ENCODE data around the gene ANKRD11.

The ANKRD11 gene

GRCh38 chr16:89489898-89490438, 393 bp downstream of the ANKRD11 start:
- H3K27ac ChIP-seq (ENCODE audit: low read length): no peak overlapping the region; the same call in 1 of the 2 replicates
- H3K9me2 ChIP-seq (replicated peaks; ENCODE audit: insufficient read depth, low read length): no peaks in the 10 kb centered on the region
- H2AFZ ChIP-seq (ENCODE audit: low read length): no peak overlapping the region
- H3K36me3 ChIP-seq (replicated peaks; ENCODE audit: insufficient read depth, low read length): no peaks in the 10 kb centered on the region
- no peak overlapping the region; the same call in 1 of the 2 replicates for H3K9ac ChIP-seq (ENCODE audit: low read length)
- H3K4me2 ChIP-seq (ENCODE audit: low read depth, low read length): no peak overlapping the region
- peaks cover 27% of the 10 kb centered on the region for H4K20me1 ChIP-seq (ENCODE audit: insufficient read depth, low read length)
- no peaks in the 10 kb centered on the region for H3K9me3 ChIP-seq (replicated peaks; ENCODE audit: insufficient read depth, low read length)
- H3F3A ChIP-seq (ENCODE audit: insufficient read depth, low read length): peaks cover 8% of the 10 kb centered on the region
- TF ChIP-seq EZH2phosphoT487 (IDR thresholded peaks at IDR 0.05; ENCODE audit: low read length) (no peak), EZH2 (optimal IDR thresholded peaks at IDR 0.05; ENCODE audit: low read depth, low read length) (no peak), CTCF (IDR thresholded peaks at IDR 0.05; ENCODE audit: low read length) (no peak)
- H3K79me2 ChIP-seq (ENCODE audit: low read length): peaks cover 57% of the 10 kb centered on the region
- H3K27me3 ChIP-seq (replicated peaks; ENCODE audit: insufficient read depth, low read length): no peaks in the 10 kb centered on the region
- DNase-seq: no peak
- no peak overlapping the region for H3K4me3 ChIP-seq (ENCODE audit: low read length)
- peaks cover 17% of the 10 kb centered on the region for H3K4me1 ChIP-seq (ENCODE audit: low read length)

GRCh38 chr16:89489040-89489897, 1.1 kb downstream of the ANKRD11 start:
- Histone ChIP-seq H3K9me2 (replicated peaks; ENCODE audit: insufficient read depth, low read length) (no peaks in the 10 kb centered on the region), H2AFZ (ENCODE audit: low read length) (no peak overlapping the region), H4K20me1 (ENCODE audit: insufficient read depth, low read length) (peaks cover 32% of the 10 kb centered on the region), H3K27me3 (replicated peaks; ENCODE audit: insufficient read depth, low read length) (no peaks in the 10 kb centered on the region), H3K79me2 (ENCODE audit: low read length) (peaks cover 64% of the 10 kb centered on the region), H3K9me3 (replicated peaks; ENCODE audit: insufficient read depth, low read length) (no peaks in the 10 kb centered on the region), H3F3A (ENCODE audit: insufficient read depth, low read length) (peaks cover 14% of the 10 kb centered on the region), H3K4me3 (ENCODE audit: low read length) (peak overlapping the region; percentile 69), H3K27ac (ENCODE audit: low read length) (peak overlapping the region; percentile 87), H3K9ac (ENCODE audit: low read length) (peak overlapping the region; percentile 89), H3K36me3 (replicated peaks; ENCODE audit: insufficient read depth, low read length) (no peaks in the 10 kb centered on the region), H3K4me1 (ENCODE audit: low read length) (peaks cover 24% of the 10 kb centered on the region), H3K4me2 (ENCODE audit: low read depth, low read length) (peak overlapping the region; percentile 84)
- DNase-seq: peak; percentile 81
- TF ChIP-seq CTCF (IDR thresholded peaks at IDR 0.05; ENCODE audit: low read length) (no peak), EZH2phosphoT487 (IDR thresholded peaks at IDR 0.05; ENCODE audit: low read length) (no peak), EZH2 (optimal IDR thresholded peaks at IDR 0.05; ENCODE audit: low read depth, low read length) (no peak)

- Histone ChIP-seq H3F3A (ENCODE audit: insufficient read depth, low read length) (peaks cover 16% of the 10 kb centered on the region), H3K4me1 (ENCODE audit: low read length) (peaks cover 41% of the 10 kb centered on the region), H3K4me3 (ENCODE audit: low read length) (no peak overlapping the region), H4K20me1 (ENCODE audit: insufficient read depth, low read length) (peaks cover 64% of the 10 kb centered on the region), H3K9me2 (replicated peaks; ENCODE audit: insufficient read depth, low read length) (no peaks in the 10 kb centered on the region), H3K27me3 (replicated peaks; ENCODE audit: insufficient read depth, low read length) (no peaks in the 10 kb centered on the region), H3K4me2 (ENCODE audit: low read depth, low read length) (0 out of 2 replicates have a peak overlapping the region, but pooled peaks have one; percentile 32), H3K79me2 (ENCODE audit: low read length) (peaks cover 86% of the 10 kb centered on the region), H3K27ac (ENCODE audit: low read length) (peak overlapping the region; percentile 24; the same call in 1 of the 2 replicates), H3K36me3 (replicated peaks; ENCODE audit: insufficient read depth, low read length) (no peaks in the 10 kb centered on the region), H2AFZ (ENCODE audit: low read length) (no peak overlapping the region), H3K9me3 (replicated peaks; ENCODE audit: insufficient read depth, low read length) (no peaks in the 10 kb centered on the region), H3K9ac (ENCODE audit: low read length) (no peak overlapping the region)
- no peak for DNase-seq
- no peak for TF ChIP-seq CTCF (IDR thresholded peaks at IDR 0.05; ENCODE audit: low read length)
- no peak for TF ChIP-seq EZH2phosphoT487 (IDR thresholded peaks at IDR 0.05; ENCODE audit: low read length)
- no peak for TF ChIP-seq EZH2 (optimal IDR thresholded peaks at IDR 0.05; ENCODE audit: low read depth, low read length)
Observed at GRCh38 chr16:89485701-89486246, 4.6 kb downstream of the ANKRD11 start.

Measured in MM.1S (cell line).